Esophagus (tissue), 2 donors: ENCODE measurements around the gene SSR4. TPM values are rescaled to one million over a fixed set of nuclear protein-coding genes. Genes with fewer than 3 reads are reported as not detected.
"Not testable (repeated sequence)": the region's sequence is repeated elsewhere in the genome, so short reads cannot be mapped to it uniquely, and the experiment has no call there.

Experiments used
- H3K27ac ChIP-seq, 2 donors: one replicate each; pipeline ENCODE4 v1.5.1; 2013; ENCODE audit warnings: low read depth in 2 of 2, mild to moderate bottlenecking in 2 of 2, inconsistent platforms in 1 of 2, low read length in 1 of 2, moderate library complexity in 1 of 2
- H3K27me3 ChIP-seq, 2 donors: one replicate each; pipeline ENCODE4 v1.6.1; 2013; ENCODE audit warnings: low read length in 2 of 2, control low read depth in 1 of 2, mild to moderate bottlenecking in 1 of 2; ENCODE audit not compliant: insufficient read depth in 2 of 2, control insufficient read depth in 1 of 2
- H3K36me3 ChIP-seq, 2 donors: one replicate each; pipeline ENCODE4 v1.6.1; 2013; ENCODE audit warnings: low read length in 1 of 2; ENCODE audit not compliant: control insufficient read depth in 2 of 2, insufficient read depth in 2 of 2
- H3K4me1 ChIP-seq, 2 donors: one replicate each; pipeline ENCODE4 v1.6.1; 2013; ENCODE audit warnings: low read length in 1 of 2; ENCODE audit not compliant: control insufficient read depth in 2 of 2, insufficient read depth in 2 of 2
- H3K4me3 ChIP-seq, 2 donors: one replicate each; pipeline ENCODE4 v1.5.1; 2013; ENCODE audit warnings: low read length in 2 of 2, mild to moderate bottlenecking in 2 of 2, low read depth in 1 of 2, moderate library complexity in 1 of 2
- H3K9me3 ChIP-seq, 2 donors: one replicate each; pipeline ENCODE4 v1.6.1; 2013; ENCODE audit warnings: mild to moderate bottlenecking in 2 of 2, low read depth in 1 of 2, low read length in 1 of 2, moderate library complexity in 1 of 2; ENCODE audit not compliant: control insufficient read depth in 2 of 2, insufficient read depth in 1 of 2
- WGBS, 2 donors: extraction: QIAGEN DNeasy Blood & Tissue Kit; methylation state at CpG; one replicate each; pipeline ENCODE4 v1.1.7; 2013; 5-methylcytosine and 5-hydroxymethylcytosine counted together
- polyA plus RNA-seq, 2 donors: library from polyadenylated mRNA; stranded (reverse); fragments of 200-250 nt; gene quantifications; one replicate each; pipeline ENCODE4 v1.2.3, GENCODE V29; 2013
- donor health status: healthy with polysubstance abuse.
- donor health status: Bipolar disorder and iron deficiency.

The SSR4 gene
- polyA plus RNA-seq, result 100 to 1,000 TPM; 308 to 359 TPM

DNA sequence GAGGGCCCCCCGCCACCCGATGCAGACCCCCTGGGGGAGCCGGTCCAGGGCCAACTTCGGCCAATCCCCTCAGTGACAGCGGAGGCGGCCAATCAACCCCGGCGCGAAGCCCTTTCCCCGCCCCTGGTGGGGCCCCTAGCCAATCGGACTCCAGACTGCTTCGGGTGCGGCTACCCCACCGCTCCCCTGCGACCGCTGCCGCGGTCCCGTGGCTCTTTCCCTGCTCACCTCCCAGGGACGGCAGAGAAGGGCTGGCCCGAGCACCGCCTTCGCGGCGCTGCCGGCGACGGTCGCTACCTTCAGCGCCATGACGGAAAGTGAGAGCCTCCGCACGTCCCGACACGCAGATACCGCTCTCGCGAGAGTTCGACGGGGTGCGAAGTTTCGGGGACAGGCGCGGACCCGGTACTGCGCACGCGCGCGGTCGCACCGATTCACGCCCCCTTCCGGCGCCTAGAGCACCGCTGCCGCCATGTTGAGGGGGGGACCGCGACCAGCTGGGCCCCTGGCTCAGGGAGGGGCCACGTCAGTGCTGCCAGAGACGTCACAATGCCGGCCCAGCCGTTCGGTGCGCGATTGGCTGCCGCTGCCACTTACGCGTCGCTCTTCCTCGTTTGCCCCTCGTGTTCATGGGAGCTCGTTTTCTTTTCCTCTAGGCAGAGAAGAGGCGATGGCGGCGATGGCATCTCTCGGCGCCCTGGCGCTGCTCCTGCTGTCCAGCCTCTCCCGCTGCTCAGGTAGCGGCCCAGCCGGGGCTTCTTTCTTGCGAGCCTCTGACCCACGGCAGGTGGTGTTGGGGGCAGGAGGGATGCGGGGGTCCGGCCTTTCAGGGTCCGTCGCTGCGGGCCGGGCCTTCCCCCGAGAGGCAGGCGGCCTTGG, at the start of gene SSR4, which contains the start of gene IDH3G:
TSS of gene SSR4 (plus strand) at position 651 of the 879 bp plus-strand sequence. CDS start at position 671, 20 bp downstream.
TSS of gene IDH3G (minus strand) at position 358 of the 879 bp plus-strand sequence. CDS start at position 309, 49 bp downstream.
- H3K4me3 ChIP-seq, result peak within 1 kb of the TSS; percentile 55 to 85
- peaks cover 0 to 3% of the 10 kb centered on the region in 2 donors for H3K9me3 ChIP-seq
- peaks cover 0 to 28% of the 10 kb centered on the region in 2 donors for H3K36me3 ChIP-seq
- 1 to 30% methylated on average over 75 to 92 of the region's 92 CpGs for WGBS, 2 donors
- peak within 1 kb of the TSS; percentile 94 to 98 for H3K27ac ChIP-seq
- H3K27me3 ChIP-seq, result no peaks in the 10 kb centered on the region
- peaks cover 0 to 21% of the 10 kb centered on the region in 2 donors for H3K4me1 ChIP-seq

DNA sequence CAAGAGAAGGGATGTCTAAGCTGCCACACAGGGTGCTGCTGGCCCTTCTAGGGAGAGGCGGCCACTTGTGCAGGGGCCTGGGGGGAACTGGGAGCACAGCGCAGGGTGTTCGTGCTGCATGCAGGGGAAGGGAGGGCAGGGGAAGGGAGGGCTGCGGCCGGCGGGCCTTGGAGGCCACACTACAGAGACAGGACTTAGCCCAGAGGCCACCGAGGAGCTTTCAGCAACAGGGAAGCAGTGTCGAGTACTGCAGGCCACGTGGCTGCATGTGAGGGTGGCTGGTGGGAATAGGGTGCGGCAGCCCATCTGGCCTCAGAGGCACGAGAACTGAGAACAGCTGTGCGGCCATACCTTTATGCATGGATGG, 49.4 kb upstream of the SSR4 start:
- not testable (repeated sequence) for H3K27ac ChIP-seq, H3K4me1 ChIP-seq, H3K9me3 ChIP-seq, H3K4me3 ChIP-seq, H3K36me3 ChIP-seq, H3K27me3 ChIP-seq
- WGBS, 2 donors, result 35 to 42% methylated on average over 12 of the region's 12 CpGs

DNA sequence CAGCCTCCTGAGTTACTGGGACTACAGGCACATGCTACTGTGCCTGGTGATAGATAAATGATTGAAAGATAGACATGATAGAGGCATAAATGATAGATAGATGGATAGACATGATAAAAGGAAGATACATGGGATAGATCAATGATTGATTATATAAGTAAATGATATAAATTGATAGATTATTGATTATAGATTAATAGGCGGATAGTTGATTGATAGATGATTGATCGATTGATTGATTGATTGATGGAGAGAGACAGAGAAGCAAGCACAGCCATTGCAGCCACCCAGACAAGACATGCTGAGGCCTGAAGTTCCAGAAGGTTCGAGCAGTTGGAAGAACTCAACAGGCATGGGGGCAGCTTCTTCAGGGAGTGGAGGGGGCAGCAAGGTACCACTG, 48.1 kb upstream of the SSR4 start:
- H3K9me3 ChIP-seq, result no peaks in the 10 kb centered on the region
- no peaks in the 10 kb centered on the region for H3K27me3 ChIP-seq
- H3K4me3 ChIP-seq, result no peak overlapping the region
- H3K27ac ChIP-seq, result no peak overlapping the region
- H3K36me3 ChIP-seq, result no peaks in the 10 kb centered on the region
- 76 to 92% methylated on average over 3 of the region's 3 CpGs for WGBS, 2 donors
- peaks cover 0 to 2% of the 10 kb centered on the region in 2 donors for H3K4me1 ChIP-seq

DNA sequence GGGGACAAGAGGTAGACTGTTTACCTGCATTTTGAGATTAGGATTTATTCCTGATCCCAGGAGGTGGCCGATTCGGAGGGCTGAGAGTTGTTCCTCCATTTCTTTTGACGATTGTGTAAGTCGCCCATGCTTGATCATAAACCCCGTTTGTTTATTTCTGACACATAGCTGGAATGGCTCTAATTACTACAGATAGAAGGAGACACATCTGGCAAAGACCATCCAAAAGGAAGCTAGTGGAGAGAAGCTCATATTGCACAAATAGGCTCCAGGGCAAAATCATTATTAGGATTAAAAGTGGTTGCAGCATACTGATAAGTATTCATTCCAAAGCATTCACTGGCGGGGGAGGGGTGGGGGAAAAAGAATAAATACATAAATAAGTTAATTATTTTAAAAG, 47.5 kb upstream of the SSR4 start:
- H3K4me1 ChIP-seq, result not testable (repeated sequence)

DNA sequence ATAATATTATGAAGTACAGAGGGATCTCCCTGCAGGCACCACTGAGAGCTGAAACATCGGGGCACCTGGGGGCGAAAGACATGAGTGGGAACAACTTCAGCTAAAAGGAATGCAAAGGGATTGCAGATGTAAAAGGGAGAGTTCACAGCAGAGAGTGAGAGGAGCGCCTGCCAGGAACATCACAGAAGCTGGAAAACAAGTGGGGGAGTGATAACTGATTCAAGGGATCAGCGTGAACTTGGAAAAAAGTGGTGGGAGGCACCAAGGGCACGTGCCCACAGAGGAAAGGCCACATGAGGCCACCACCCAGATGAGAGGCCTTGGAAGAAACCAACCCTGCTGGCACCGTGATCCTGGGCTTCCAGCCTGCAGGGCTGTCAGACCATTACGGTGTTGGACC, 45.5 kb upstream of the SSR4 start:
- 90 to 93% methylated on average over 7 of the region's 7 CpGs for WGBS, 2 donors
- not testable (repeated sequence) for H3K27me3 ChIP-seq, H3K9me3 ChIP-seq, H3K4me1 ChIP-seq, H3K27ac ChIP-seq, H3K4me3 ChIP-seq, H3K36me3 ChIP-seq

More for the DNA sequence above, 47.5 kb upstream of the SSR4 start:
- not testable (repeated sequence) for H3K4me3 ChIP-seq, H3K27me3 ChIP-seq, H3K27ac ChIP-seq, H3K36me3 ChIP-seq, H3K9me3 ChIP-seq
- WGBS, 2 donors, result 68 to 74% methylated on average over 6 of the region's 6 CpGs

DNA sequence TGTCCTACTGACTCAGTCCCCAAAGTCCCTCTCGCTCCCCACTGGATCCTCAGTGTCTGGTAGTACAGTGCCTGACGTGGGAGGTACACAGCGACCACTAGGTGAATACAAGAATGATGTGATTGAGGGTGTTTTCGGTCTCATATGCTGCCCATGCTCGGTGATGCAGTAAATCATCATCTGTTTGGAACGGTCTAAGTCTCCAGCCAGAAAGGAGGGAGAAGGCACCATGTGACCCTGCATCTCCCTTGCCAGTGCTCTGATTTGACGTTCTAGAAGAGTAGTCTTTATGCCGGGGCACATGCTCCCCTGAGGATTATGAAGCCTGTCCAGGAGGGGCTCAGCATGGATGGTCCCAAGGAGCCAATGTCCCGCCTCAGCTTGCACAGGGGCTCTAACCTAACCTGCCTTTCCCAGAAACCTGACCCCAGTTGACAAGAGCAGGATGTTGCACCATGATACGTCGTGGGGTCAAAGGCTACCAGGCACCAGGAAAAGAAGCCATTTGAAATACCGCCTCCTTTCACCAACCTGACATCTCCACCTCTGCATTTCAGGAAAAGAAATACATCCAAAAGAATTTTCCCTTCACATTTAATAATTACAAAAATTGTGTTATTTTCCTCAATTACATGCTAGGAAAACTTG, 44.2 kb upstream of the SSR4 start:
- Histone ChIP-seq H3K27ac (no peak overlapping the region), H3K4me1 (no peaks in the 10 kb centered on the region), H3K9me3 (no peaks in the 10 kb centered on the region), H3K27me3 (no peaks in the 10 kb centered on the region), H3K36me3 (no peaks in the 10 kb centered on the region), H3K4me3 (no peak overlapping the region)
- WGBS, 2 donors, result 81 to 87% methylated on average over 12 of the region's 12 CpGs

DNA sequence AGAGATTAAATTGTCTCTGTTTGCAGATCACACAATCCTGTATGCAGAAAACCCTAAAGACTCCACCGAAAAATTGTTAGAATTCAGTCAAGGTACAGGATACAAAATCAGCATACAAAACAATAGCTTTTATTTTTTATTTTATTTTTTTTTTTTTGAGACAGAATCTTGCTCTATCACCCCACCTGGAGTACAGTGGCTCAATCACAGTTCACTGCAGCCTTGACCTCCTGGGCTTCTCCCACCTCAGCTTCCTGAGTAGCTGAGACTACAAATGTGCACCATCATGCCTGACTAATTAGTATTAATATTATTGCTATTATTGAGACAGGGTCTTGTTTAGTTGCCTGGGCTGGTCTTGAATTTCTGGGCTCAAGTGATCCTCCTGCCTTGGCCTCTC, 39.3 kb upstream of the SSR4 start:
- Histone ChIP-seq H3K9me3 (no peaks in the 10 kb centered on the region), H3K27ac (no peak overlapping the region), H3K4me3 (no peak overlapping the region), H3K4me1 (no peaks in the 10 kb centered on the region), H3K27me3 (no peaks in the 10 kb centered on the region), H3K36me3 (no peaks in the 10 kb centered on the region)
- WGBS, 2 donors, result 88 to 92% methylated on average over 1 of the region's 1 CpG

DNA sequence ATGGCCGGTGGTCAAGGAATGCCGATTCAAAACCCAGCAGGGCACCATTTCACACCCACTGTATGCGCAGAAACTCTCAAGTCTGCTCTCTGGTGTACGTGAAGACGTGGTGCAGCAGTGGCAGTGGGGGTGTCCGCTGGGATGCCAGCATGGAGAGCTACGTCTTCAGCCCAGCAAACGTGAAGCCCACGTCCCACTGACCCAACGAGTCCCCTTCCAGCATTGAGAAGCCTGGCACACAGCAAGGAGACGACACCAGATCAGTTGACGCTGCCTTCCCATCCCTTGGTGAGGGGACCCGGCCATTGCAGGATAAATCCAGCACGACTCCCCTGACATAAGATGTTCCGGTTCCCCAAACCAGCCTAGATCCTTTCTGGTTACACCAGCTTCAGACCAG, 32.6 kb upstream of the SSR4 start:
- no peak overlapping the region for H3K4me3 ChIP-seq
- WGBS, 2 donors, result 83 to 86% methylated on average over 15 of the region's 15 CpGs
- H3K27ac ChIP-seq, result no peak overlapping the region
- no peaks in the 10 kb centered on the region for H3K27me3 ChIP-seq
- H3K36me3 ChIP-seq, result no peaks in the 10 kb centered on the region
- peaks cover 0 to 24% of the 10 kb centered on the region in 2 donors for H3K4me1 ChIP-seq
- no peaks in the 10 kb centered on the region for H3K9me3 ChIP-seq

DNA sequence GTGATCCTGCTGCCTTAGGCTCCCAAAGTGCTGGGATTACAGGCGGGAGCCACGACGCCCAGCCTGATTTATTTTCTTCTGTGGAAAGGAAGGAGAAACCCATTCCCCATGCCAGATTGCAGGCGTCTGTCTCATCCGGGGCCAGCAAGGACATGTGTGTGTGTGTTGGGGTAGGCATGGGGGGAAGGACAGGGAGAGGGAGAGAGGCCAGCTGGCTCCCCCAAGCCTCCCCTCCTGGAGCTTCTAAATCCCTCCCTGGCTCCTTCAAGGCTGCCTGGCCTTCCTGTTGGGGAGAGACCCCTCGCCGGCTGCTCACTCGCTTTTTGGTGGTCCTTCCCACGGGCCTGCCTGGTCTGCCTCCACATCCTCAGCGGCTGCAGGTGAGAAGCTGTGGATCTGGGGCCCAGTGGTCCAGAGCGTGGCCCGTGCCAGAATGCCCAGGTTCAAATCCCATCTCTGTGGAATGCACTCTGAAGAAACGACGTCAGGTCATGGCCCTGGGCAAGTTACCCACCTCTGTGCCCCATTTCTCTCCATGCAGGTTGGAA, 31.8 kb upstream of the SSR4 start:
- Histone ChIP-seq H3K27me3 (no peaks in the 10 kb centered on the region), H3K9me3 (no peaks in the 10 kb centered on the region), H3K4me1 (peaks cover 0 to 29% of the 10 kb centered on the region in 2 donors), H3K4me3 (no peak overlapping the region), H3K27ac (no peak overlapping the region), H3K36me3 (no peaks in the 10 kb centered on the region)
- 85 to 87% methylated on average over 14 of the region's 14 CpGs for WGBS, 2 donors
